Left ventricle myocardium inferior (tissue), 1 donor: ENCODE data around the gene NEURL1B. TPM values are rescaled to one million over a fixed set of nuclear protein-coding genes. Genes with fewer than 3 reads are reported as not detected.
A peak's percentile ranks its signal among the peaks of the same experiment; 100 is the strongest.
"Not testable (repeated sequence)": the region's sequence is repeated elsewhere in the genome, so short reads cannot be mapped to it uniquely, and the experiment has no call there.

ENCODE experiments used
- DNase-seq: peaks from one replicate; pipeline ENCODE4 v3.0.0-alpha.2; 2020
- H3K27ac ChIP-seq: fragments of 200-600 bp; replicated peaks from 2 replicates; pipeline ENCODE4 v1.8.0; 2021
- H3K27me3 ChIP-seq: fragments of 200-600 bp; 2 replicates; pipeline ENCODE4 v1.8.0; 2021; ENCODE audit warnings: low read depth
- H3K36me3 ChIP-seq: fragments of 200-600 bp; 2 replicates; pipeline ENCODE4 v1.8.0; 2021
- H3K4me1 ChIP-seq: fragments of 200-600 bp; 2 replicates; pipeline ENCODE4 v1.8.0; 2021
- H3K4me3 ChIP-seq: fragments of 200-600 bp; 2 replicates; pipeline ENCODE4 v1.8.0; 2021; ENCODE audit warnings: mild to moderate bottlenecking, moderate library complexity
- H3K9me3 ChIP-seq: fragments of 200-600 bp; replicated peaks from 2 replicates; pipeline ENCODE4 v1.8.0; 2021
- CTCF ChIP-seq: fragments of 200-600 bp; IDR thresholded peaks from 2 replicates; pipeline ENCODE4 v1.8.0; 2021; ENCODE audit warnings: antibody characterized with exemption, mild to moderate bottlenecking, borderline replicate concordance
- intact Hi-C: fragments of 100-400 bp; cut with micrococcal nuclease; formaldehyde crosslinking; loops from one replicate; pipeline ENCODE4 v1.11.0; 2022
- total RNA-seq: library from RNA; stranded (reverse); fragmentation: NEBNext Ultra II Directional; extraction: Animal tissue kit (Norgen Biotek cat#: 25700); gene quantifications from one replicate; pipeline ENCODE4 v1.2.1, GENCODE V29; 2021
- donor health status: DM: no; HTN: yes; CAD: no; lungs with severe emphysema.

Gene NEURL1B
- total RNA-seq, 1 donor from 2014 or later, result 24.0 TPM

- Histone ChIP-seq H3K4me3 (no peak overlapping the region), H3K36me3 (peaks cover 31% of the 10 kb centered on the region), H3K27me3 (no peaks in the 10 kb centered on the region), H3K9me3 (no peaks in the 10 kb centered on the region), H3K27ac (peak overlapping the region; percentile 97), H3K4me1 (peaks cover 99% of the 10 kb centered on the region)
- intact Hi-C loops, result no loop called here
- no peak for TF ChIP-seq CTCF
- no peak for DNase-seq
These were observed 35.9 kb downstream of the NEURL1B start for GRCh38 chr5:172676914-172677475.

- H3K4me3 ChIP-seq, H3K9me3 ChIP-seq, intact Hi-C loops, DNase-seq, H3K27me3 ChIP-seq: not testable (repeated sequence)
- Histone ChIP-seq H3K27ac (peak overlapping the region; percentile 97), H3K36me3 (peaks cover 22% of the 10 kb centered on the region), H3K4me1 (peaks cover 93% of the 10 kb centered on the region)
These were observed 37.4 kb downstream of the NEURL1B start for GRCh38 chr5:172678362-172678874.

- DNase-seq, result peak; percentile 86
- intact Hi-C loops, result no loop called here
- Histone ChIP-seq H3K27me3 (no peaks in the 10 kb centered on the region), H3K36me3 (peaks cover 25% of the 10 kb centered on the region), H3K4me3 (no peak overlapping the region), H3K4me1 (peaks cover 88% of the 10 kb centered on the region), H3K27ac (peak overlapping the region; percentile 97), H3K9me3 (no peaks in the 10 kb centered on the region)
- no peak for TF ChIP-seq CTCF
These were observed 37.8 kb downstream of the NEURL1B start for GRCh38 chr5:172678902-172679301.

- DNase-seq, result no peak
- H3K36me3 ChIP-seq, result peaks cover 25% of the 10 kb centered on the region
- H3K27me3 ChIP-seq, result no peaks in the 10 kb centered on the region
- no peak overlapping the region for H3K4me3 ChIP-seq
- TF ChIP-seq CTCF, result no peak
- H3K27ac ChIP-seq, result peak overlapping the region; percentile 97
- intact Hi-C loops, result no loop called here
- peaks cover 87% of the 10 kb centered on the region for H3K4me1 ChIP-seq
- no peaks in the 10 kb centered on the region for H3K9me3 ChIP-seq
These were observed 38.7 kb downstream of the NEURL1B start for GRCh38 chr5:172679628-172680212.

- intact Hi-C loops, result no loop called here
- Histone ChIP-seq H3K36me3 (peaks cover 34% of the 10 kb centered on the region), H3K27ac (peak overlapping the region; percentile 97), H3K4me1 (peaks cover 87% of the 10 kb centered on the region), H3K27me3 (no peaks in the 10 kb centered on the region), H3K9me3 (no peaks in the 10 kb centered on the region), H3K4me3 (no peak overlapping the region)
- no peak for TF ChIP-seq CTCF
- DNase-seq, result no peak
These were observed 39.9 kb downstream of the NEURL1B start for GRCh38 chr5:172680921-172681320.

GRCh38 chr5:172681421-172681820 is 40.4 kb downstream of the NEURL1B start:
- DNase-seq, result no peak
- TF ChIP-seq CTCF, result no peak
- Histone ChIP-seq H3K9me3 (no peaks in the 10 kb centered on the region), H3K27ac (peak overlapping the region; percentile 97), H3K36me3 (peaks cover 37% of the 10 kb centered on the region), H3K4me1 (peaks cover 87% of the 10 kb centered on the region), H3K27me3 (no peaks in the 10 kb centered on the region), H3K4me3 (no peak overlapping the region)
- intact Hi-C loops, result no loop called here
